ENCODE measurements around the gene NFU1. TPM values are rescaled to one million over a fixed set of nuclear protein-coding genes. Genes with fewer than 3 reads are reported as not detected.

The NFU1 gene
- total and polyA plus RNA-seq, 2 donors (not counting 1 experiment from before 2014, with no cell fraction given) = 57.3 to 62.9 TPM

DNA sequence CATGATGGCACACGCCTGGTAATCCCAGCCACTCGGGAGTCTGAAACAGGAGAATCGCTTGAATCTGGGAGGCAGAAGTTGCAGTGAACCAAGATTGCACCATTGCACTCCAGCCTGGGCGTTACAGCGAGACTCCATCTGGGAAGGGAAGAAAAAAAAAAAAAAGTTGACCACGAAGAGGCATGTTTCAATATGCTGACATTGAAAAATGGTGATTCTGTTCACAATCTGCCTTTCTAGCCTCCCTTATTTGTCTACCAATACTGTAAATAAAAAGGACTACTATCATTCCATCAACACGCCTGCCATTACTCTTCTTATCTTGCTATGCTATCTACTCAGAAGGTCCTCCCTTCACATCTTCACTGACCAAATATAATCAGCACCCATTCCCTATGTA, 68.6 kb downstream of the NFU1 start:
- no peak for TF ChIP-seq EZH2 (IDR thresholded peaks at IDR 0.05; ENCODE audit: low read length, missing control alignments)
- TF ChIP-seq, protein P1, sequence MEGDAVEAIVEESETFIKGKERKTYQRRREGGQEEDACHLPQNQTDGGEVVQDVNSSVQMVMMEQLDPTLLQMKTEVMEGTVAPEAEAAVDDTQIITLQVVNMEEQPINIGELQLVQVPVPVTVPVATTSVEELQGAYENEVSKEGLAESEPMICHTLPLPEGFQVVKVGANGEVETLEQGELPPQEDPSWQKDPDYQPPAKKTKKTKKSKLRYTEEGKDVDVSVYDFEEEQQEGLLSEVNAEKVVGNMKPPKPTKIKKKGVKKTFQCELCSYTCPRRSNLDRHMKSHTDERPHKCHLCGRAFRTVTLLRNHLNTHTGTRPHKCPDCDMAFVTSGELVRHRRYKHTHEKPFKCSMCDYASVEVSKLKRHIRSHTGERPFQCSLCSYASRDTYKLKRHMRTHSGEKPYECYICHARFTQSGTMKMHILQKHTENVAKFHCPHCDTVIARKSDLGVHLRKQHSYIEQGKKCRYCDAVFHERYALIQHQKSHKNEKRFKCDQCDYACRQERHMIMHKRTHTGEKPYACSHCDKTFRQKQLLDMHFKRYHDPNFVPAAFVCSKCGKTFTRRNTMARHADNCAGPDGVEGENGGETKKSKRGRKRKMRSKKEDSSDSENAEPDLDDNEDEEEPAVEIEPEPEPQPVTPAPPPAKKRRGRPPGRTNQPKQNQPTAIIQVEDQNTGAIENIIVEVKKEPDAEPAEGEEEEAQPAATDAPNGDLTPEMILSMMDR (conservative IDR thresholded peaks at IDR 0.05 in 1 of 2, IDR thresholded peaks at IDR 0.05 in 1 of 2; ENCODE audit: low read depth in 1 of 2, low read length in 2 of 2) = no peak
- Histone ChIP-seq H3K9me3 (ENCODE audit: control insufficient read depth, insufficient read depth, low read depth, low read length) (no peaks in the 10 kb centered on the region), H3K36me3 (ENCODE audit: control insufficient read depth, insufficient read depth, low read length) (peaks cover 8% of the 10 kb centered on the region), H3K4me3 (replicated peaks in 1 of 4; ENCODE audit: control extremely low read depth in 1 of 4, insufficient read depth in 1 of 4, low read depth in 3 of 4, low read length in 4 of 4) (no peak overlapping the region), H3K9ac (ENCODE audit: insufficient read depth, low read length) (no peak overlapping the region), H3K79me2 (ENCODE audit: control insufficient read depth, insufficient read depth, low read length) (peaks cover 6% of the 10 kb centered on the region), H4K20me1 (ENCODE audit: control insufficient read depth, extremely low read depth, insufficient read depth, low read length) (no peaks in the 10 kb centered on the region), H3K4me1 (ENCODE audit: control insufficient read depth, extremely low read depth, insufficient read depth, low read length) (no peaks in the 10 kb centered on the region), H3K27me3 (ENCODE audit: control insufficient read depth, insufficient read depth, low read length) (no peaks in the 10 kb centered on the region), H3K27ac (ENCODE audit: insufficient read depth, low read length) (no peak overlapping the region), H2AFZ (ENCODE audit: low read length) (no peak overlapping the region), H3K4me2 (ENCODE audit: extremely low read depth, insufficient read depth, low read length) (no peak overlapping the region)
- no peak for DNase-seq (ENCODE audit: low read depth in 2 of 2)

DNA sequence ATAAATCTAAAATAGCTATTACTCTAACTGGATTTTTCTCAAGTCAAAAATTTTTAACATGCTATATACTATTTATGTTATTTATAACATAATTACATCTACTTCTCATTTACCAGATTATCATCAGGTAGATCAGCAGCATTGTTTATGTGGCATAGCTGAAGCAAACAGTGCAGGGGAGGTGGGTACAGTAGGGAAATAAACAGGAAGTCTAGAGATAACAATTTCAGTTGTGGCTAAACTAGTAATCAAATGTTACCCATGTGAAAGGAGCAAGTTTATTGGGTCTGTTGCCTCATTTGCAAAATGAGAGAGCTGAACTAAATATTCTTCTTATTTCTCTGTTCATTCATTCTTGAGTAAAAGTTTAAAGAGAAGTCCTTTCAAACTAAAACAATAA, 77.9 kb downstream of the NFU1 start:
- no peaks in the 10 kb centered on the region for H3K79me2 ChIP-seq (ENCODE audit: control insufficient read depth, insufficient read depth, low read length)
- DNase-seq (ENCODE audit: low read depth in 2 of 2) = no peak
- H4K20me1 ChIP-seq (ENCODE audit: control insufficient read depth, extremely low read depth, insufficient read depth, low read length) = no peaks in the 10 kb centered on the region

DNA sequence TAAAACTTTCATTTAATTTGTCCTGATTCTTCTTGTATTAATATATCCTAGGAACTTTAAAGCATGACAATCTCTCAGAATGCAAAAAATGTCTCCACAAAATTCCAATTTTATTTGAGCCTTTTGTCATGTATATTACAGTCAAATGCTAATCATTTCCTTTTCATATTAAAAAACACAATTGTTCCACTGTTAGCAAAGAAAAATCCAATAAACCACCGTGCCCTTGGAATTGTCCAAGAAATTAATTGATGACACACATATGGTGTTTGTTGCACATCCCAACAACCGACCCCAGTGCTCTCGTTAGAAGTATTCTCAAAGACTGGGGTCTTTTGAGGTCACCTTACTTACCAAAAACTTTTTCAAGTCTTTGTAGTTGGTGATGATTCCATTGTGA, 78.3 kb downstream of the NFU1 start:
- no peak for TF ChIP-seq EZH2 (IDR thresholded peaks at IDR 0.05; ENCODE audit: low read length, missing control alignments)
- TF ChIP-seq, protein P1 (conservative IDR thresholded peaks at IDR 0.05 in 1 of 2, IDR thresholded peaks at IDR 0.05 in 1 of 2; ENCODE audit: low read depth in 1 of 2, low read length in 2 of 2) = no peak
- no peaks in the 10 kb centered on the region for H3K27me3 ChIP-seq (ENCODE audit: control insufficient read depth, insufficient read depth, low read length)
- H2AFZ ChIP-seq (ENCODE audit: low read length) = no peak overlapping the region
- H3K79me2 ChIP-seq (ENCODE audit: control insufficient read depth, insufficient read depth, low read length) = no peaks in the 10 kb centered on the region
- no peak overlapping the region for H3K27ac ChIP-seq (ENCODE audit: insufficient read depth, low read length)
- peaks cover 19% of the 10 kb centered on the region for H3K36me3 ChIP-seq (ENCODE audit: control insufficient read depth, insufficient read depth, low read length)
- no peaks in the 10 kb centered on the region for H3K4me1 ChIP-seq (ENCODE audit: control insufficient read depth, extremely low read depth, insufficient read depth, low read length)
- no peak overlapping the region for H3K4me3 ChIP-seq (replicated peaks in 1 of 4; ENCODE audit: control extremely low read depth in 1 of 4, insufficient read depth in 1 of 4, low read depth in 3 of 4, low read length in 4 of 4)
- no peak overlapping the region for H3K9ac ChIP-seq (ENCODE audit: insufficient read depth, low read length)
- H3K9me3 ChIP-seq (ENCODE audit: control insufficient read depth, insufficient read depth, low read depth, low read length) = no peaks in the 10 kb centered on the region
- no peak for DNase-seq (ENCODE audit: low read depth in 2 of 2)
- no peak overlapping the region for H3K4me2 ChIP-seq (ENCODE audit: extremely low read depth, insufficient read depth, low read length)
- H4K20me1 ChIP-seq (ENCODE audit: control insufficient read depth, extremely low read depth, insufficient read depth, low read length) = no peaks in the 10 kb centered on the region

More for the DNA sequence above, 77.9 kb downstream of the NFU1 start:
- no peak for TF ChIP-seq EZH2 (IDR thresholded peaks at IDR 0.05; ENCODE audit: low read length, missing control alignments)
- TF ChIP-seq, protein P1 (conservative IDR thresholded peaks at IDR 0.05 in 1 of 2, IDR thresholded peaks at IDR 0.05 in 1 of 2; ENCODE audit: low read depth in 1 of 2, low read length in 2 of 2) = no peak
- Histone ChIP-seq H2AFZ (ENCODE audit: low read length) (no peak overlapping the region), H3K4me3 (replicated peaks in 1 of 4; ENCODE audit: control extremely low read depth in 1 of 4, insufficient read depth in 1 of 4, low read depth in 3 of 4, low read length in 4 of 4) (no peak overlapping the region), H3K4me1 (ENCODE audit: control insufficient read depth, extremely low read depth, insufficient read depth, low read length) (no peaks in the 10 kb centered on the region), H3K27ac (ENCODE audit: insufficient read depth, low read length) (no peak overlapping the region), H3K36me3 (ENCODE audit: control insufficient read depth, insufficient read depth, low read length) (peaks cover 19% of the 10 kb centered on the region), H3K9ac (ENCODE audit: insufficient read depth, low read length) (no peak overlapping the region), H3K4me2 (ENCODE audit: extremely low read depth, insufficient read depth, low read length) (no peak overlapping the region), H3K27me3 (ENCODE audit: control insufficient read depth, insufficient read depth, low read length) (no peaks in the 10 kb centered on the region), H3K9me3 (ENCODE audit: control insufficient read depth, insufficient read depth, low read depth, low read length) (no peaks in the 10 kb centered on the region)
